NCI-H460 (cell line): ENCODE measurements around the gene HDAC5. TPM values are rescaled to one million over a fixed set of nuclear protein-coding genes. Genes with fewer than 3 reads are reported as not detected.
A peak's percentile ranks its signal among the peaks of the same experiment; 100 is the strongest.
"Not testable (repeated sequence)": the region's sequence is repeated elsewhere in the genome, so short reads cannot be mapped to it uniquely, and the experiment has no call there.

ENCODE experiments used
- DNase-seq: peaks from one replicate; pipeline ENCODE4 v3.0.0-alpha.2; 2016; ENCODE audit warnings: low read depth; ENCODE audit errors: extremely low read depth
- total RNA-seq: library from RNA; depleted of rRNA; stranded (reverse); fragments of >200 nt; shearing (Covaris generic); gene quantifications from 2 replicates; pipeline ENCODE4 v1.2.3, GENCODE V29; 2014

HDAC5 gene
- total RNA-seq, 1 experiment from 2014 or later, result 6.3 TPM

GRCh38 chr17:44071772-44072171 lies 51.7 kb downstream of the HDAC5 start:
- DNase-seq, result no peak

DNA sequence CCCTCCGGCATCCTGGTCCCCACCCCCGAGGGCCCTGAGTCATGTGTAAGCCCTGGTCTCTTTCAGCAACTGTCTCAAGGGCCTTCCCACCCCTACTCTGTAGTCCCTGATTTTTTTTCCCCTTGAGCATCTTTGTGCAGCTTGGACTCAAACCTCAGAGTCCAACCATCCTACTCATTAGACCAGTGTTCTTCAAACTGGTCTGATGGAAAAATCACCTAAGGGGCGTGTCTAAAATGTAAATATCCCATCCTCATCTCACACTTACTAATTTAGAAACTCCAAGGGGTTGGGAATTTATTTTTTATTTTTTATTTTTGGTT lies 52.3 kb downstream of the HDAC5 start:
- DNase-seq, result no peak

GRCh38 chr17:44070455-44071197 lies 52.8 kb downstream of the HDAC5 start, which contains the start of gene G6PC3:
Gene G6PC3 (plus strand): TSS chr17:44070735. CDS start chr17:44070966, 231 bp downstream.
- peak; percentile 98 for DNase-seq

DNA sequence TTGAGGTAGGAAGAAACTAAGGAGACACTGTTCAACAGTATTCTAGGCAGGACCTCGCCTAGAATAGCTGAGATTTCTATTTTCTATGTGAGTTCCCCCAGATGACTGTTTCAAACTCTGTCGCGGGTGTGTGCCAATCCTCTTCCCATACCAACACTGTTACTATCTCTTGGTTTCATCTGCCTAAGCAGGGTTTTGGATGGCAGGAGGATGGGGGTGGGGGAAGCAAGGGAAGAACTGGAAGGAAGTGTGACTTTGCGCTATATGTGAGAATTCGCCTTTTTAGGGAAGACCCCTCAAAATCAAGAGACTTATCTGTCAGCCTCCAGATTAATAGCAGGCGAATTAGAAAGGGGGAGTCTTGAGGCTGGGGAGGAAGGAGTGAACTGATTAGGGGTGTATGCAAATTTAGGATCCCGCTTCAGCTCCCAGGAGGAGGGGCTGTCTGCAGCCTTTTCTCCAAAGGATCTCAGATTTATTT lies 53.4 kb downstream of the HDAC5 start:
- peak; percentile 64 for DNase-seq

DNA sequence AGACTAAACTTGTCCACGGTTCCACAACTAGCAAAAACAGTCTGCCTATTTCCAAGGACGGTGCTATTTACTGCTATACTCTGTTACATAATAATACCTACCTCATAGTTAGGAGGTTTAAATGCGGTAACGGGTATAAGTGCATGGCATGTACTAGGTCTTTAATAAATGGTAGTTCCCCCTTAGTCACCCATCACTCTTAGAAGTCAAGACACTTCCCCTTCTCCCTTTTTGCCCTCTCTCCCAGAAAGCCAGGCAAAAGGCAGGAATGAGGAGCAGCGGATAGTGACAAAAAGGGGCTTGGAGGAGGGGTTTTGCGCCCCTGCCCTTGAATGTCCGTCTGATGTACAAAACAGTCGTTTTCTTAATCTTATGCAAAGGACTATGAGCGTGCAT lies 55.9 kb downstream of the HDAC5 start:
- DNase-seq, result no peak

DNA sequence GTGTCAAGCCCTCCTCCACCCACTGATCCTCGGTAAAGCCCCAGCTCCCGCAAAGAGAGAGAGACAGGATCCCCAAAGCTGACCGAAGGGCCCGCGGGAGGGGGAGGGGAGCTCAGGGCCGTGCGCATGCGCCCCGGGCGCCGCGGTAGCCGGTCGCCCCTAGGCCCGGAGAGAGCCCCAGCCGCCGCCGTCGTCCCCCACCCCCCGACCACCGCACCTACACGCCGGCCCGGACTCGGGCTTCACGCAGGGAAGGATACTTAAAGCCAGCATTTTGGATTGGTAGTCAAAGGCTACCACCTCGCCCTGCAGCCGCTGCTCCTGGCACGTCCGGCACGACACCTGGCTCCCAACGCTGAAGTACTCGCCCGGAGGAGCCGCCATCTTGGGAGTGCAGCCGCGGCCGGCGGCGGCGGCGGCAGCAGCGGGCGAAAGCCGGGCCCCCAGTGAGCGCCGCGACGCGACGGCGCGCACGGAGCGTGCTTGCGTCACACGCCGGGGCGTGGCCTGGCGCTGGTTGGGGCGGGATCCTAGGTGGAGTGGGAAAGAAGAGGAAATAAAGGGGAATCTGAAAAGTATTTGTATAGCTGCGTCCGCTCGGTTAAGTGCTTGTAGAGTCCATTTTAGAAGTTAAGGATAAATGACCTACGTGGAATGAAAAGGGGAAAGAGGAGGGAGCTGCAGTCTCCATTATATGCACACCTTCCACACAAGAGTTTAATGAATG lies 57.1 kb downstream of the HDAC5 start, which contains the start of gene LSM12:
Gene LSM12 (minus strand): TSS at position 468 of the 727 bp plus-strand sequence. CDS start 84 bp downstream, at position 384.
- DNase-seq, result peak; percentile 87

GRCh38 chr17:44065668-44066203 lies 57.7 kb downstream of the HDAC5 start:
- DNase-seq, result no peak

- no peak for DNase-seq
These were observed 59.5 kb downstream of the HDAC5 start for GRCh38 chr17:44063704-44064639.

DNA sequence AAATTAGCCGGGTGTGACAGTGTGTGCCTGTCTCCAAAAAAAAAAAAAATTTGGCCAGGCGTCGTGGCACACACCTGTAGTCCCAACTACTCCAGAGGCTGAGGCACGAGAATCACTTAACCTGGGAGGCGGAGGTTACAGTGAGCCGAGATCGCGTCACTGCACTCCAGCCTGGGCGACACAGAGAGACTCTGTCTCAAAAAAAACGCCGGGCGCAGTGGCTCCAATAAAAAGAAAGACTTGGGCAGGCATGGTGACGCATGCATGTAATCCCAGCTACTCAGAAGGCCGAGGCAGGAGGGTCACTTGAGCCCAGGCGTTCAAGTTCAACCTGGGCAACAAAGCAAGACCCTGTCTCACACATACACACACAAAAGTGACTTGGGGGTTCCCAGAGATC lies 60.6 kb downstream of the HDAC5 start:
- no peak for DNase-seq

GRCh38 chr17:44061446-44061845 lies 62.0 kb downstream of the HDAC5 start:
- DNase-seq, result no peak

GRCh38 chr17:44059101-44059892 lies 64.1 kb downstream of the HDAC5 start:
- DNase-seq, result no peak

GRCh38 chr17:44053125-44053872 lies 70.1 kb downstream of the HDAC5 start:
- DNase-seq, result no peak

DNA sequence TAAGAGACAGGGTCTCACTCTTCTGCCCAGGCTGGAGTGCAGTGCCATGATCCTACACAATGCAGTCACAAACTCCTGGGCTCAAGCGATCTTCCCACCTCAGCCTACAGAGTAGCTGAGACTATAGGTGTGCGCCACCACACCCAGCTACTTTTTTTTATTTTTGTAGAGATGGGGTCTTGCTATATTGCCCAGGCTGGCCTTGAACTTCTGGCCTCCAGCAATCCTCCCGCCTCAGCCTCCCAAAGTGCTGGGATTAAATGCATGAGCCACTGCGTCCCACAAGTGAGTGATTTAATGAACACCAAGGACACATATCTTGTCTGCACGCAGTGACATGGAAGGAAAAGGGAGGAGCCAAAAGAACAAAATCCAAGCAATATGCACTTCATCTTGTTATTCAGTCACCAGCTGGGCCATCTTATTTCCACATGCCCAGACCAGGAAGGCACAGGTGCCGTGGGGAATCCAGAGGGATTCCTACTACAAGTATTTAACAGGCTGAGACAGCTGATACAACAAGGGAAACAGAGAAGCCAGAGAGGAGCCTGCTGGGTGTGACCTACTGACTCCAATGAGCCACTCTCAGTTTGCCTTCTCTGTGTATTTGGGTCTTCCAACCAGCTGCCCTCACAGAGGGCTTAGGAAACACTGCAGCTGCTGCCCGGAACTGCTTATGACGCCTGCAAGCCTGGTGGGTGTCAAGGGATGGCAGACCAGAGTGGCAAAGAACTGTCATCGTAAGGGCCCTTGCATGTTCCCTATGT lies 74.0 kb downstream of the HDAC5 start:
- DNase-seq, result no peak

DNA sequence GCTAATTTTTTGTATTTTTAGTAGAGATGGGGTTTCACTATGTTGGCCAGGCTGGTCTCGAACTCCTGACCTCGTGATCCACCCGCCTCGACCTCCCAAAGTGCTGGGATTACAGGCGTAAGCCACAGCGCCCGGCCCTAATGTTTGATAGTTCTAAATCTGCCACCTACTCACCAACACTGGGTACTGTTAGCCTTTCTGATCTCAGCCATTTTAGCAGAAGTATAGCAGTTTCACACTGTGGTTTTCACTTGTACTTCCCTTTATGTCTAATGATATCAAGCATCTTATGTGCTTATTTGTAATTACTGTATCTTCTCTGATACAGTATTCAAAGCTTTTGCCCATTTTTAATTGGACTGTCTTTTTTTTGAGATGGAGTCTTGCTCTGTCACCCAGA lies 76.5 kb downstream of the HDAC5 start:
- DNase-seq, result not testable (repeated sequence)

DNA sequence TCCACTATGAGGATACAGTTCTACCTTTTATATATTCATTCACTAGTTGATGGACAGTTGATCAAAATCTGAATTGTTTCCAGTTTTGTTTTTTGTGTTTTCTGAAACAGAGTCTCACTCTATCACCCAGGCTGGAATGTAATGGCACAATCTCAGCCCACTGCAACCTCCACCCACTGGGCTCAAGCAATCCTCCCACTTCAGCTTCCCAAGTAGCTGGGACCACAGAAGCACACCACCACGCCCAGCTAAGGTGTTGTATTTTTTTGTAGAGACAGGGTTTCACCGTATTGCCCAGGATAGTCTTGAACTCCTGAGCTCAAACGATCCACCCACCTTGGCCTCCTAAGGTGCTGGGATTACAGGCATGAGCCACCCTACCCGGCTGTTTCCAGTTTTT lies 78.0 kb downstream of the HDAC5 start:
- no peak for DNase-seq

DNA sequence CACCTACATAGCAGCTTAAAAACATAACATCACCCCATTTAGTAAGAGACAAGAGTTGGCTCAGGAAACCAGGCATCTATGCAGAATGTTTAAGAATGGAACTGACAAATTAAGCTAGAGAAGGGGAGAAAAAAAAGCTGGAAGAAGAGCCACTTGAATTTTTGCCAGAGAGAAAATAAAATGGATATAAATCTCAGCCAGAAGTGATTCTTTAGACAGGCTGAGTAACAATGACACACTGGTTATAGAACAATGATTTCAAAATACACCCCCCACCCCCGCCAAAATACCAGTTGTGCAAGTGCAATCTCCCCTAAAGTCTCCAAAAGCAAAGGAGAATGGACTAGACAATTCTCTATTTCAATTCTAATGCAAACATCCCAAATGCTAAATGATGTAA lies 79.4 kb downstream of the HDAC5 start:
- DNase-seq, result no peak

DNA sequence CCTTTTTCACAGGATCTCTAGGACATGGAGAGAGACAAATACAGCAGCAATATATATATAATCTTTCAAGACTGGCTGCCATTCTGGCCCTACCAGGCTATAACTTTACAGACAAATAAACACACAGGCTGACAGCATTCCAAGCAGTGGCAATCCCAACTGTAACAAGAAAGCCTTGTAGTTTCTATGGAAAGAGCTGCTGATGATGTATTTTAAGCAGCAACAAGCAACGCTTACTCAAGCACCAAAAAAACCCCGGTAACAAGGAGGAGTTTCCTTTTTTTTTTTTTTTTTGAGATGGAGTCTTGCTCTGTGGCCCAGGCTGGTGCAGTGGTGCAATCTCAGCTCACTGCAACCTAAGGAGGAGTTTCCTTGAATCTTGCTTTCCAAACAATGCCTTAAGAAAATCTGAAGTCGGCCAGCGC lies 80.2 kb downstream of the HDAC5 start:
- DNase-seq, result no peak
